CD8-positive, alpha-beta memory T cell (primary cell): ENCODE measurements around the gene RFTN2. TPM values are rescaled to one million over a fixed set of nuclear protein-coding genes. Genes with fewer than 3 reads are reported as not detected.
A peak's percentile ranks its signal among the peaks of the same experiment; 100 is the strongest.

ENCODE experiments used
- CTCF ChIA-PET: fragments of 350-600 bp; sonication (Branson Sonifier 250); formaldehyde crosslinking; loops from one replicate; lab custom pipeline; 2021; ENCODE audit warnings: antibody characterized with exemption; lab: Charles Lee
- POLR2A ChIA-PET: fragments of 350-600 bp; sonication (Branson Sonifier 250); formaldehyde crosslinking; loops from one replicate; lab custom pipeline; 2021; ENCODE audit warnings: antibody characterized with exemption; lab: Charles Lee
- DNase-seq, 5 donors: peaks; one replicate each; pipeline versions ENCODE4 v3.0.0 to v3.0.0-alpha.2; 2020 to 2022; ENCODE audit warnings: mixed read lengths in 1 of 5
- H3K27ac ChIP-seq: one replicate; pipeline ENCODE4 v1.7.0; 2013; ENCODE audit warnings: low read depth, mild to moderate bottlenecking, low read length, moderate library complexity
- H3K27me3 ChIP-seq: 2 replicates; pipeline ENCODE4 v1.7.0; 2013; ENCODE audit warnings: low read length, mild to moderate bottlenecking; ENCODE audit not compliant: insufficient read depth, poor library complexity, severe bottlenecking
- H3K36me3 ChIP-seq: 2 replicates; pipeline ENCODE4 v1.7.0; 2013; ENCODE audit warnings: mild to moderate bottlenecking, low read length, moderate library complexity; ENCODE audit not compliant: insufficient read depth
- H3K4me1 ChIP-seq: 2 replicates; pipeline ENCODE4 v1.7.0; 2013; ENCODE audit warnings: mild to moderate bottlenecking, low read length, moderate library complexity; ENCODE audit not compliant: insufficient read depth
- H3K4me3 ChIP-seq: 2 replicates; pipeline ENCODE4 v1.7.0; 2013; ENCODE audit warnings: mild to moderate bottlenecking, low read length
- H3K9me3 ChIP-seq: 2 replicates; pipeline ENCODE4 v1.7.0; 2013; ENCODE audit warnings: mild to moderate bottlenecking, low read length
- H3K27ac Mint-ChIP-seq, 8 donors: one replicate each; pipeline ENCODE4 v1.8.0; 2020 to 2021; ENCODE audit warnings: mixed read lengths in 8 of 8, mild to moderate bottlenecking in 6 of 8, inconsistent platforms in 3 of 8, moderate library complexity in 3 of 8
- H3K27me3 Mint-ChIP-seq, 2 donors: one replicate each; pipeline ENCODE4 v1.8.0; 2020 to 2021; ENCODE audit warnings: mixed read lengths in 2 of 2, mild to moderate bottlenecking in 1 of 2, moderate library complexity in 1 of 2
- H3K36me3 Mint-ChIP-seq, 3 donors: one replicate each; pipeline ENCODE4 v1.8.0; 2020 to 2021; ENCODE audit warnings: mixed read lengths in 3 of 3, inconsistent platforms in 1 of 3, mild to moderate bottlenecking in 1 of 3
- H3K4me1 Mint-ChIP-seq, 3 donors: one replicate each; pipeline ENCODE4 v1.8.0; 2020 to 2021; ENCODE audit warnings: mixed read lengths in 3 of 3, inconsistent platforms in 1 of 3, mild to moderate bottlenecking in 1 of 3
- H3K4me3 Mint-ChIP-seq, 7 donors: one replicate each; pipeline ENCODE4 v1.8.0; 2020 to 2021; ENCODE audit warnings: mixed read lengths in 7 of 7, mild to moderate bottlenecking in 6 of 7, moderate library complexity in 4 of 7, inconsistent platforms in 2 of 7
- H3K9me3 Mint-ChIP-seq, 5 donors: one replicate each; pipeline ENCODE4 v1.8.0; 2020 to 2022; ENCODE audit warnings: mixed read lengths in 5 of 5, mild to moderate bottlenecking in 3 of 5, moderate library complexity in 2 of 5, inconsistent platforms in 1 of 5
- polyA plus RNA-seq: library from polyadenylated mRNA; unstranded; fragments of 300-500 nt; fragmentation: Illumina TruSeq; gene quantifications from one replicate; pipeline ENCODE4 v1.2.3, GENCODE V29; 2021
- total RNA-seq, 2 experiments: library from RNA; stranded (reverse); gene quantifications; one replicate each; pipeline ENCODE4 v1.2.3, GENCODE V29; 2021

The RFTN2 gene
- total and polyA plus RNA-seq, 3 experiments from 2014 or later: 0.06 to 0.09 TPM; not detected in 1

GRCh38 chr2:197577446-197577845, 97.9 kb downstream of the RFTN2 start:
- no peaks in the 10 kb centered on the region for H3K4me1 ChIP-seq
- H3K27me3 ChIP-seq: no peaks in the 10 kb centered on the region
- no peaks in the 10 kb centered on the region for H3K27me3 Mint-ChIP-seq
- no peak overlapping the region for H3K27ac Mint-ChIP-seq
- H3K4me1 Mint-ChIP-seq: no peaks in the 10 kb centered on the region
- H3K36me3 Mint-ChIP-seq: peaks cover 2 to 17% (median 7%) of the 10 kb centered on the region in 3 donors
- POLR2A ChIA-PET: no interaction called here
- no peak overlapping the region for H3K27ac ChIP-seq
- H3K36me3 ChIP-seq: no peaks in the 10 kb centered on the region
- no peak overlapping the region for H3K4me3 ChIP-seq
- CTCF ChIA-PET: no interaction called here
- no peak overlapping the region for H3K4me3 Mint-ChIP-seq
- H3K9me3 Mint-ChIP-seq: peaks cover 0 to 23% (median 9%) of the 10 kb centered on the region in 5 donors
- no peaks in the 10 kb centered on the region for H3K9me3 ChIP-seq
- DNase-seq: no peak

GRCh38 chr2:197576631-197577030, 98.8 kb downstream of the RFTN2 start:
- Mint-ChIP-seq H3K9me3 (peaks cover 0 to 23% (median 9%) of the 10 kb centered on the region in 5 donors), H3K4me3 (no peak overlapping the region), H3K36me3 (peaks cover 2 to 25% (median 11%) of the 10 kb centered on the region in 3 donors), H3K27ac (no peak overlapping the region), H3K4me1 (no peaks in the 10 kb centered on the region), H3K27me3 (no peaks in the 10 kb centered on the region)
- CTCF ChIA-PET: no interaction called here
- Histone ChIP-seq H3K9me3 (no peaks in the 10 kb centered on the region), H3K36me3 (no peaks in the 10 kb centered on the region), H3K4me1 (no peaks in the 10 kb centered on the region), H3K27ac (no peak overlapping the region), H3K27me3 (no peaks in the 10 kb centered on the region), H3K4me3 (no peak overlapping the region)
- POLR2A ChIA-PET: no interaction called here
- no peak for DNase-seq

GRCh38 chr2:197575987-197576386, 99.4 kb downstream of the RFTN2 start:
- POLR2A ChIA-PET: no interaction called here
- no peaks in the 10 kb centered on the region for H3K27me3 Mint-ChIP-seq

GRCh38 chr2:197573608-197574007, 101.8 kb downstream of the RFTN2 start:
- DNase-seq: no peak
- Histone ChIP-seq H3K9me3 (no peaks in the 10 kb centered on the region), H3K36me3 (no peaks in the 10 kb centered on the region), H3K4me1 (no peaks in the 10 kb centered on the region), H3K27me3 (no peaks in the 10 kb centered on the region), H3K4me3 (no peak overlapping the region), H3K27ac (no peak overlapping the region)
- H3K36me3 Mint-ChIP-seq: peaks cover 4 to 28% (median 11%) of the 10 kb centered on the region in 3 donors
- POLR2A ChIA-PET: no interaction called here
- no peaks in the 10 kb centered on the region for H3K4me1 Mint-ChIP-seq
- H3K27ac Mint-ChIP-seq: no peak overlapping the region
- no peaks in the 10 kb centered on the region for H3K27me3 Mint-ChIP-seq
- CTCF ChIA-PET: interaction anchor here (1.5 kb wide), 1 partner anchor 15 kb away, joined by 4 read pairs; no protein-coding TSS in a partner anchor
- H3K9me3 Mint-ChIP-seq: peaks cover 0 to 23% (median 9%) of the 10 kb centered on the region in 5 donors
- H3K4me3 Mint-ChIP-seq: no peak overlapping the region

More at GRCh38 chr2:197575987-197576386, 99.4 kb downstream of the RFTN2 start:
- H3K27ac ChIP-seq: no peak overlapping the region
- H3K4me3 ChIP-seq: no peak overlapping the region
- no peak for DNase-seq
- Mint-ChIP-seq H3K27ac (no peak overlapping the region), H3K9me3 (peaks cover 0 to 23% (median 9%) of the 10 kb centered on the region in 5 donors), H3K4me3 (no peak overlapping the region), H3K36me3 (peaks cover 2 to 27% (median 11%) of the 10 kb centered on the region in 3 donors), H3K4me1 (no peaks in the 10 kb centered on the region)
- CTCF ChIA-PET: no interaction called here
- no peaks in the 10 kb centered on the region for H3K27me3 ChIP-seq
- no peaks in the 10 kb centered on the region for H3K4me1 ChIP-seq
- H3K36me3 ChIP-seq: no peaks in the 10 kb centered on the region
- no peaks in the 10 kb centered on the region for H3K9me3 ChIP-seq

- DNase-seq: no peak
- Histone ChIP-seq H3K9me3 (no peaks in the 10 kb centered on the region), H3K4me1 (no peaks in the 10 kb centered on the region), H3K27ac (no peak overlapping the region), H3K36me3 (no peaks in the 10 kb centered on the region), H3K4me3 (no peak overlapping the region), H3K27me3 (no peaks in the 10 kb centered on the region)
- peaks cover 0 to 23% (median 9%) of the 10 kb centered on the region in 5 donors for H3K9me3 Mint-ChIP-seq
- peaks cover 5 to 32% (median 14%) of the 10 kb centered on the region in 3 donors for H3K36me3 Mint-ChIP-seq
- H3K27me3 Mint-ChIP-seq: no peaks in the 10 kb centered on the region
- no peak overlapping the region for H3K4me3 Mint-ChIP-seq
- ChIA-PET POLR2A (no interaction called here), CTCF (no interaction called here)
- H3K27ac Mint-ChIP-seq: no peak overlapping the region
- H3K4me1 Mint-ChIP-seq: no peaks in the 10 kb centered on the region
Observed at GRCh38 chr2:197571627-197572271, 103.6 kb downstream of the RFTN2 start.

GRCh38 chr2:197560146-197560665, 115.2 kb downstream of the RFTN2 start:
- no peaks in the 10 kb centered on the region for H3K36me3 ChIP-seq
- peaks cover 0 to 3% (median 0%) of the 10 kb centered on the region in 5 donors for H3K9me3 Mint-ChIP-seq
- H3K27ac Mint-ChIP-seq: peak overlapping the region in 1 of 8 donors; percentile 70
- ChIA-PET POLR2A (no interaction called here), CTCF (no interaction called here)
- H3K27ac ChIP-seq: no peak overlapping the region
- H3K4me1 ChIP-seq: no peaks in the 10 kb centered on the region
- H3K9me3 ChIP-seq: no peaks in the 10 kb centered on the region
- H3K36me3 Mint-ChIP-seq: peaks cover 13 to 18% (median 13%) of the 10 kb centered on the region in 3 donors
- H3K27me3 ChIP-seq: no peaks in the 10 kb centered on the region
- H3K4me3 ChIP-seq: no peak overlapping the region
- H3K4me1 Mint-ChIP-seq: peaks cover 8 to 28% (median 11%) of the 10 kb centered on the region in 3 donors
- DNase-seq: no peak
- no peak overlapping the region for H3K4me3 Mint-ChIP-seq
- H3K27me3 Mint-ChIP-seq: no peaks in the 10 kb centered on the region

DNA sequence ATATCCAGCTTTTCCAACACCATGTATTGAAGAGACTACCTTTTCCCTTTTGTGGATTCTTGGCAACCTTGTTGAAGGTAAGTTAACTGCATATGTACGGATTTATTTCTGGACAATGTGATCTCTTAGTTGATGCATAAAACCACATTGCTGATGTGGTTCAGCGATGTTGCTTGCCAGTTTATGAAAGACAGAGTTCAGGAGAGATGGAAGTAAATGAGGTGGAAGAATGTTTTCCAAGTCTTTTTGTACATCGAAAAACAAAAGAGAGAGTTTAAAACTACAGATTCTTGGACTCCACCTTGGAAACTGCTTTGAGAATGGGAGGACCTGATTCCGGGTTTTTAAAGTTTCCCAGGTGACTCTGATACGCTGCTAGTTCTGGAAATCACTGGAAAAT, 115.7 kb downstream of the RFTN2 start:
- H3K36me3 ChIP-seq: no peaks in the 10 kb centered on the region
- Mint-ChIP-seq H3K4me1 (peaks cover 5 to 24% (median 11%) of the 10 kb centered on the region in 3 donors), H3K9me3 (peaks cover 0 to 3% (median 0%) of the 10 kb centered on the region in 5 donors), H3K27me3 (no peaks in the 10 kb centered on the region), H3K4me3 (no peak overlapping the region), H3K36me3 (peaks cover 13 to 18% (median 14%) of the 10 kb centered on the region in 3 donors), H3K27ac (peak overlapping the region in 3 of 8 donors; percentile 2 to 92 (median 70))
- H3K9me3 ChIP-seq: no peaks in the 10 kb centered on the region
- H3K4me3 ChIP-seq: no peak overlapping the region
- ChIA-PET POLR2A (no interaction called here), CTCF (no interaction called here)
- no peaks in the 10 kb centered on the region for H3K4me1 ChIP-seq
- DNase-seq: no peak
- H3K27ac ChIP-seq: no peak overlapping the region
- H3K27me3 ChIP-seq: no peaks in the 10 kb centered on the region

GRCh38 chr2:197558393-197558792, 117.0 kb downstream of the RFTN2 start:
- Mint-ChIP-seq H3K4me3 (no peak overlapping the region), H3K4me1 (peaks cover 4 to 13% (median 11%) of the 10 kb centered on the region in 3 donors), H3K27ac (peak overlapping the region in 1 of 8 donors; percentile 73), H3K9me3 (no peaks in the 10 kb centered on the region), H3K36me3 (peaks cover 9 to 19% (median 11%) of the 10 kb centered on the region in 3 donors), H3K27me3 (no peaks in the 10 kb centered on the region)
- no peak for DNase-seq
- Histone ChIP-seq H3K4me1 (no peaks in the 10 kb centered on the region), H3K9me3 (no peaks in the 10 kb centered on the region), H3K27ac (no peak overlapping the region), H3K4me3 (no peak overlapping the region), H3K36me3 (no peaks in the 10 kb centered on the region), H3K27me3 (no peaks in the 10 kb centered on the region)
- CTCF ChIA-PET: no interaction called here
- POLR2A ChIA-PET: no interaction called here
